KG1 (cell line): ENCODE results near the gene PRKCZ.

Experiments used
- DNase-seq: peaks from one replicate; lab custom pipeline; 2025; lab: John Stamatoyannopoulos, UW

The PRKCZ gene

DNA sequence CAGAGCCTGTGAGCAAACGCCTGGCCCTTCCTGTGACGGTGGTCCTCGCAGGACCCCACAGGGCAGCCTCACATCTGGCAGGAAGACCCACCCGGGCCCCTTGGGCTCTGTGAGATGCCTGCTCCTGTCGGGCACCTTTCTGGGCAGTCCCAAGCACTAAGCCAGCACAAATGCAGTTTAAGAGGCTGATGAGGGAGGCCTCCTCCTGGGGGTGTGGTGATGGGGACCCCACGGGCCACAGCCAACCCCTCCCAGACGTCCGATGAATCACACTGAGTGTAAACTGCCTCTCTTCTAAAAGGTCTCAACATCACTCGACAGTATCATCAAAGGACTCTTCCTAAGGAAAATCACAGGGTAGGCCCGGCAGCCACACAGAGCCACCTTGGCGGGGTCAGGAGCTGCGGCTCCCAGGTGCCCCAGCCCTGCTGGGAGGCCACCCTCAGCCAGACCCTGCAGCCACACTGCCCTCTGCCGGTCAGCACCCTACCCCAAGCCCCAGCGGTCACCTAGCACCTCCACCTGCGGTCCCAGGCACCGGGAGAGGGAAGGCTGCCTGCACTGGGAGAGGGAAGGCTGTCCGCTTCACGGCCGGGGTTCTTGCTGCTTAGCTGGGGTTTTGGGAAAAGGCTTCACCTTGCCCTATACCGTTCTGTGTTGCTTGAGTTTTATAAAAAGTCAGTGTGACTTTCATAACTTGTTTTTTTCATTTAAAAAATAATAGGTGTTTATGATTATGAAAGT is 3.9 kb upstream of the PRKCZ start:
- no peak for DNase-seq

DNA sequence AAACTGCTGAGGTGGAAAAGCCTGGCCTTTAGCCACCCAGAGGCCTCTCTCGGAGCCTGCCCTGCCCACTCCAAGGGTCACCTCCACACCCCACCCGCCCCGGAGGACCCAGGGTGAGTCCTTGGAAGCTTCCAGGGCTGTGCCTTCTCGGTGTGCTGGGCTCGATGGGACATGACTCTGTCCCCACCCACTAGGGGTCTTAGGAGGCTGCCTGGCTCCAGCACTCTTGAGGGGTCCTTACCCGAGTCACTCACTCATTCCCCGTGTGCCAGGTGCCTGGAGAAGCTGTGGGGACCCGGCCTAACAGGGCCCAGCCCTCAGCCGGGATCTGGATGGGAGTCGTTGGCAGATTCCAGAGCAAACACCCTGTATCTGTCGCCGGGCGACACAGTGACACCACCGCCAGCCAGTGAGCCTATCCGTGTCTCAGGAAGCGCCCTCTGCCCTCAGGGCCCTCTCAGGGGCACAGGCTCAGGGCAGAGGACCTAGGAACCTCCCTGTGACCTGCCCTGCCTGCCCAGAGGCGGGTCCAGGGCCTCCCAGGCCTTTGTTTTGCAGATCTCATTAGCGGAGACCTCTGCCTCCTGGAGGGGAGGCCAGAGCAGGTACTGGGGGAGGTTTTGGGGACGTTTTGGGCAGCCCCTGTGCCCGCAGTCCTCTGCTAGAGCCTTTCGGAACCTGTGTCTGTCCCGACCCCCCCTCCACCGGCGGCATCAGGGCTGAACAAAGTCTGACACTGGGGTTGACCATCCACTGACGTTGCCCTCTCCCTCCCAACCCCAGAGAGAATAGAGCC is 3.1 kb upstream of the PRKCZ start:
- DNase-seq: no peak

DNA sequence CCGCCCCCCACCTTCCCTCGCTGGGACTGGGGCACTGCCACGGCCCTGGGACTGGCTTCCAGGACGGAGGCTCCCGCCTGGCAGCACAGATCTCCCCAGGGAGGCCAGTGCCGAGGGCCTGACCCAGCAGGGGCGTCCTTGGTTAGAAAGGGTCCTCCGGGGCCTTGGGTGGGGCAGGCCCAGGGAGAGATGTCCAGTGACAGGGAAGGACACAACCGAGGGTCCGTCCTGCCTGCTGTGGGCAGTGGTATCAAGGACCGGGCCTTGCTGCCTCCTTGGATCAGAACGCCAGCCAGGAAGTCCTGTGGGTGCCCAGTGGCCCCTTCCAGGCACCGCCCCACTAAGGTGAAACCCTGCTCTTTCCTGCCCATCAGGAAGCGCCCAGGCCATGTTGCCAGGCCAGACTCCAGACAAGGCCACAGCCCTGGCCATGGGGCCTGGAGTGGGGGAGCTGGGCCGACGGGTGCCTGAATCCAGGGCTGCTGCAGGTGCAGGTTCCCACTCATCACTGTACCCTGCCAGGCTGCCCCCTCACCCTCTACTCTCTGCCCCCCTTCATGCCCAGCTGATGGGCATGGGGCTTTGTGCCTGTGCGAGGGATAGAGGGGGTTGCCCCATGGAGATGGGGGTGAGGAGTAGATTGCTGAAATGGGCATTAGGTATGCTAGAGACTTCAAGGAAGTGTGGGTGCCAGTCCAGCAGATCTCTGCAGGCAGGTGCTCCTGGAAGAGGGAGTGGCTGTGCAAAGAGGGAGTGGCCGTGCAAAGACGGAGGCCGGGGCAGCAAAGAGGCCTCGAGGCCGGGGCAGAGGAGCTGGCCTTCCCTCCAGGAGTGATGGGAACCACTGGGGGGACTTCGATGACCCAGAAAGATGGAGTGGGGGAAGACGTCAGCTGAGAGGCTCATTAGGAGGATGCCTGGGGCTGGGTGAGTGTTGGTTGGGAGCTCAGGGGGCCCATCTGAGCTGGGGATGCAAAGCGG is 2.2 kb upstream of the PRKCZ start:
- DNase-seq: no peak

DNA sequence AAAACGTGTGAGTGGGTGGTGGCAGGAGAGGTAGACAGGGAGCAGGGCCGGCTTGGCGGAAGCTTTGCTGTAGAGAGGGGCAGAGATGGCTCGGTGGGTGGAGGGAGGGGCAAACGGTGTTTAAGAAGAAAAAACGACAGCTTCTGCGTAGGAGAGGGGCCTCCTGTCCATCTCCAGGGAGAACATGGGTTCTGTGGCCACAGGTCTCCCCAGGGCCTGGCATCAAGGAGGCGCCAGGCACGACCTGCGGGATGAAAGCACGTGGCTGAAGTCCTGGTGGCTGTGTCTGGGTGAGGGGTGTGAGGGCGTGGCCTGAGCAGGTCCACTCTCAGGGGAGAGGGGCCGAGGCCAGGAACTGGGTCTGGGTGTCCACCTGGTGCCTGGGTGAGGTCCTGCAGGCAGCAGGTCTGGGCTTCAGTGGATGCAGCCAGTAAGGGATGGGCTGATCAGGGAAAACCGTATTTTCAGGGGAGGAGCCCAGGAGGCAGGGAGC is 940 bp upstream of the PRKCZ start:
- no peak for DNase-seq

DNA sequence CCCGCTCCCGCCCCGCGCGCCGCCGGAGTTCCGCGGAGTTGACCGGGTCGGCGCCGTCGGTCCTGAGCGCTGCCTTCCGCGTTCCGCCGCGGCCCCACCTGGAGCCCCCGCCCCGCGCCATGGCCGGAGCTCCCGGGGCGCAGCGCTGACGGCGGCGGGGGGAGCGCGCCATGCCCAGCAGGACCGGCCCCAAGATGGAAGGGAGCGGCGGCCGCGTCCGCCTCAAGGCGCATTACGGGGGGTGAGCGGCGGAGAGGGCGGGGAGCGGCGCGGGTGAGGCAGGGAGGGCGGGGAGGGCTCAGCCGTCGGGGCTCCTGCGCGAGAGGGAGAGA is 216 bp downstream of the PRKCZ start:
- no peak for DNase-seq

DNA sequence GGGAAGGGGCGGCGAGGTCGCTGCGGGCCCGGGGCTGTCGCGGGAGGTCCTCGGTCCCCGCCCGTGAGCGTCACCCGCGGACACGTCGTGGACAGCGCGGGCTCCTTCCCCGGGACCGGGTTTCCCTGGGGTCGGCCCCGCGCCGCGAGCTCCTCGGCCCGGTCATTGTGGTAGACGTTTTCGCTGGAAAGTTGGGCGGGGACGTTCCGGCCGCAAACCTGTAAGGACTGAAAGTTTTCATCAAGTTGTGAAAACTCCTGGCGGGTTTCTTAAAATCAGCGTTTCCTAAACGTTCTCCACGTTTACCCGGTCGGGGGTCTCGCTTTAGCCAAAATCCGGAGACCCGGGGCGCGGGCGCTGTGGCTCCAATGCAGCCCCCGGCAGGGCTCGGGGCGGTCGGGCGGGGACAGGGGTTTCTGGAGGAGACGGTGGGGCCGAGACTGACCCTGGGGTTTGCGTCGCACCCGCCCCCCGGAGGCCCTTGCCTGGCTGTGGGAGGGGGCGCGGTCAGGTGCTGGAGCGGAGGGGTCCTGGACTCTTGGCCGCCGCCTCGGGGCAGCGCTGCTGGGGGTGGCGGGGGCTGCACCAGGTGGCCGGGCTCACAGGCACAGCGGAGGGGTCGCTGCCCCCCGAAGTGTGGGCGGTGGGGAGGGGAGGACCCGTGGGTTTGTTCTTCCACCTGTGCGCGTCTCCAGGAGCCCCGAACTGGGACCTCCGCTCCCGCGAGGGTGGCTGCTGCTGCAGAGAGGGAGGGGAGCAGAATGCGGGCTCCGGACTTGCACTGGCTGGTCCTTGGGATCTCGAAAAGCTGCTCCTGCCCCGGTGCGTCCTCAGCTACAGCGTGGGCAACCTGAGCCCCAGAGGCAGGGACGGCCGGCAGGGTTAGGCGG is 827 bp downstream of the PRKCZ start:
- no peak for DNase-seq

DNA sequence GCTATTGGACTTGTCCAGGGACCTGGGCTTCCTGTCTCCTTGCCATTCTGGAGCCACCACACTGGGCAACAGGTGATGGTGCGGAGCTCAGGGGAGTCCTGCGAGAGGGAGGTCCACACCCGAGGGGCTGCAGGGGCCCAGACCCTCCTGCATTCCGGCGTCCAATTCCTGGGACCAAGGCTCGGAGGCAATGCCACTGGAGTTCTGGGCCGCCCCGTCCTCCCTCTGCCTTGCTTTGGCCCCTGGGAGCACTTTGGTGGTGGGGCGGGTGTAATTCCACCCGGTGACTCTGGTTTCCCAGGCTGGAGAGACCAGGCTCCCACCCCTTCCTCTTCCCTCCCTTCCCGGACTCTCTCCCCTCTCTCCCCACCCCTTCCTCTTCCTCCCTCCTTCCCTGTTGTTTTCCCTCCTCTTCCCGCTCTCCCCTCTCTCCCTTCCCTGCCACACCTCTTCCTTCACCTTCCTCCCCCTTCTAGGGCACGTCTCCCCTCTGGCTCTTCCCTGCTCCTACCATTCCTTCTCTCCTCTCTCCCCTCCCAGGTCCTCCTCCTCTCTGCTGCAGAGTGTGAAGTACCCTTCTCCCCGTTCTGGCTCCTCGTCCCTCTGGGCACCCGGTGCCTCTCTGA is 2.0 kb downstream of the PRKCZ start:
- no peak for DNase-seq

DNA sequence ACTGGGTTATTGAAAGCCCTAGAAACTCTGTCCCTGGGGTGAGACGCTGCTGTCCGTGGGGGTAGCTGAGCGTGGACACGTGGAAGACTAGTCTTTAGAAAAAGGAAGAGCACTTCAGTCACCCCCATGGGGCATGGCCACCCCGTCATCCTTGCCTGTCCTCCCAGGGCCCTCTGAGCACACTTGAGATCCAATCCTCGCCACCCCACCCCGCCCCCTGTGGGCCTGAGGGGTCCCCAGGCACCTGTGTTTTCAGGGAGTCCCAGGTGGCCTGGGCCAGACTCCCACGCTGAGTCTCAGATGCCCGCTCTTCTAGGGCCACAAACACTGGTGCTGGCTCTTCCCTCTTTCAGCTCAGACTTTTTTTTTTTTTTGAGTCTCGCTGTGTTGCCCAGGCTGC is 2.5 kb downstream of the PRKCZ start:
- no peak for DNase-seq

DNA sequence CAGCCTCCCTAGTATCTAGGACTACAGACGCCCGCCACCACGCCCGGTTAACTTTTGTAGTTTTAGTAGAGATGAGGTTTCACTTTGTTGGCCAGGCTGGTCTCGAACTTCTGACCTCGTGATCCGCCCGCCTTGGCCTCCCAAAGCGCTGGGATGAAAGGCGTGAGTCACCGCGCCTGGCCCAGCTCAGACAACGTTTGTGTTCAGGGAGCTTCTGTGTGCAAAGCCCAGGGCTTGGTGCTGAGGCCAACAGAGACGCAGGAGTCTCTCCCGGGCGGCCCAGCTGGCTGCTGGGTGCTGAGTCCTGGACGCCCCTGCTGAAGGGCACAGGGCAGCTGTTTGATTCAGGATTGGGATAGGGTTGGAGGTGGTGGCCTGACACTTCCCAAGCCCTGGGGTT is 3.0 kb downstream of the PRKCZ start:
- DNase-seq: no peak

DNA sequence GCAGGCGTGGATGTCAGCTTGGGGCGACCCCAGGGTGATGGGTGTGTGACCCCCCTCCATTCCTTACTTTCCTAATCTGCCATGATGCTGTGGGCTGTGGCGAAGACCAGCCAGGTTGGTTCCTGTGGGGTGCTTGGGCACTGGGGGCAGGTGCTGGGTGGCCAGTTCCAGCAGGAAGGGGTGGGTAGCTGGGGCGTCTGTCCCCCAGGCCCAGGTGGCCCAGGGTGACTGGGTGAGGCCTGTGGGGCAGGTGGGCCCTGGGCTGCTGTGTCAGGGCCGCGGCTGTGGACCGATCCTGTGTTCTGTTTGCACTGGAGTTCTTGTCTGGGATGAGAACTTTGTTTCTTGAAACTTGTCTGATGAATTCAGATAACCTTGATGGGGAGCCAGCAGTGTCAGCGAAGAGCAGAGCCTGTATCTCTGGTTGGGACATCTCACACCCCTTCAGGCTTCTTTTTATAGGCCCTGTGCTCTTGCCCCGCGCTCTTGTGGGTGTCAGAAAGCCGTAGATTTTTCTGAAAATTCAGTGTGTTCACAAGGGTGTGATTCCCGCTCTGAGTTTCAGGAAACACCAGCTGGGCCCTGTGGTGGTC is 3.7 kb downstream of the PRKCZ start:
- DNase-seq: no peak

DNA sequence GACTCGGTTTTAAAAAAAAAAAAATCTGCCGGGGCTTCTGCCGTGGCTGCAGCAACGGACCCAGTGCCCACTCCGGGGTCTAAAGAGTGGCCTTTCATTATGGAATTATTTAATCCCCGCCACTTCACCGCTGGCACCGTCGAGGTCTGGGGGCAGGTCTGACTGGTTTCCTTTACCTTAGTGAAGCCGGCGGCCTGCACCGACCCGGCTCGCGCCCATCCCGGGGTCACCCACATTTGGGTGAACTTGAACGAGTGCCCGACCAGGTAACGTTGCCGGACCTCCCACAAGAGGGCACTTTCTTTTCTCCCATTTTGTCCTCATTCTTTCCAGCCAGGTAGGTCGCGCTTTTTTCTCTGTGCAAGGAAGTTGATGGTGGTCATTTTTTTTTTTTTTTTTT is 4.3 kb downstream of the PRKCZ start:
- DNase-seq: no peak

DNA sequence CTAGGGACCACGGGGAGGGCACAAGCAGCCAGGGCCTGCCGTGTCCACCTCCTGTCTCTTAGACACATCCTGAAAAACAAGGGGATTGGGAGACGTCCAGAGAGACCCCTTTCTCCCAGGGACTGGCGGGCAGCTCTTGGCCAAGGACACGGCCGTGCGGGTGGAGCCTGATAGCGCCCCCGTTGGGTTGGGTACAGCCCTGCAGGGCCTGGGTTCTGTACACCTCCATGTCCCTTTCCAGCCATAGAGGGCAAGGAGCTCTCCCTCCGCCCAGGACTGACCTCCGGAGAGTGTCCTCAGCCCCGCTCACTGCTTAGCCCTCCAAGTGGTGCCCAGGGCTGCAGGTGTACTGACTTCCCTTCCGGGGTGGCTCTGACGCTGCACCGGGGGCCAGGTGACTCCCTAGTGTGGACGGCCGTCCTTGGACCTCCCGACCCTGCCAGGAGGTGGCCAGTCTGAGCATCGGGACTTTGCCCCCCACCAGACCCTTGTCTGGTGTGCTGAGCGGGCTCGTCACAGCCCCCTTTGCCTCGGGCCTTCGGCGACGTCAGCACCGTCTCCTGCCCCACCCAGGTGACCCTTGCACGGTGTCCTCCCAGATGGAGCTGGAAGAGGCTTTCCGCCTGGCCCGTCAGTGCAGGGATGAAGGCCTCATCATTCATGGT is 5.8 kb downstream of the PRKCZ start:
- DNase-seq: no peak

DNA sequence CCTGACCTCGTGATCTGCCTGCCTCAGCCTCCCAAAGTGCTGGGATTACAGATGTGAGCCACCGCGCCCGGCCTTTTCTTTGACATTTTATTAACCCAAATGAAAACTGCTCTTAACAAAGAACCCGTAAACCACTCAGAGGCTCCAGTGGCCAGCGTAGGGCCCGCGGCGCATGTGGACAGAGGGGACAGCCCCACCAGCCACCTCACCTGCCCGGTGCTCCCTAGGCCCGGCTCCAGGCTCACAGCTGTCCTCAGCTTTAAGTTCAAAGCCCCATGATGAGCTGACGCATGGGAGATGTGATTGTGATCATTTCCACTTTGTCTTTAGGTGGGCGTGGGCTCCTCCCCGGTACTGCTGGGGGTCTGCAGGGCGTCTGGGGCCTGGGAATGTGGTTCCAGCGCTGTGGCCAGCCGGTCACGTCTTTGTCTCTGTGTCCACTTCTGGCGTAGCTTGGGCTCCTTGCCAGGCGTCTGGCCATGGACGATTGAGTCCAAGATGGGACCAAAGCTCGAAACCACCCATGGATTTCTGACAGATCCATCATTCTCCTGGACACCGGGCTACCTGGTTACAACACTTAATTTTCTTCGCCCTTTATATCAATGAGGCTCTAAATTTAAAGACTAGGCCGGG is 6.9 kb downstream of the PRKCZ start:
- DNase-seq: no peak

DNA sequence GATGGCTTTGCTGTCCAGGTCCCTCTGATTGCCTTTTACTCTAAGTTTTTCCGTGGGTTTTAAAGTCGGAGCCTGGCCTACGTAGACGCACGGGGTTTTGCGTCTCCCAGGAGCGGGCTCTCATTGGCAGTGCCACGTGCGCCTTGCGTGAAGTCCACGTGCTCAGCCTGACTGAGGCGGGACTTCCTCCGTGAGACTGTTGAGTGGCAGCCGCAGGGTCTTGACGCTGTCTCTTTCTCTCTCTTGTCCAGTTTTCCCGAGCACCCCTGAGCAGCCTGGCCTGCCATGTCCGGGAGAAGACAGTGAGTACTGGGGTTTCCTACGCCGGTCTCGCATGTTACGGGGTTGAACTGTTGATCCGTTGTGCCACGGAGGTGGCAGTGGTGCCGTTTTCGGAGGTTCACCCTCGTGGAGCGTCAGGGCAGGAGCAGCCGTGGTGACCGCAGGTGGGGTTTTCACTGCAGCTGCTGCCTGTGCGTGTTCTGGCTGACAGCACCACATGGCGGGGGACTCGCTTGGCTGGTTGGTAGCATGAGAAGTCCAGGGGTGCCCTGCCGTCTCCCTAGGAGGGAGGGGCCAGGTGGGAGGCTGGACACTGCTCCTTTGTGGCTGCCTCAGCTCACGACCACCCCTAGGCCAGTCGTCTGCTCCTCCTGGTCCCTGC is 9.2 kb downstream of the PRKCZ start:
- no peak for DNase-seq

DNA sequence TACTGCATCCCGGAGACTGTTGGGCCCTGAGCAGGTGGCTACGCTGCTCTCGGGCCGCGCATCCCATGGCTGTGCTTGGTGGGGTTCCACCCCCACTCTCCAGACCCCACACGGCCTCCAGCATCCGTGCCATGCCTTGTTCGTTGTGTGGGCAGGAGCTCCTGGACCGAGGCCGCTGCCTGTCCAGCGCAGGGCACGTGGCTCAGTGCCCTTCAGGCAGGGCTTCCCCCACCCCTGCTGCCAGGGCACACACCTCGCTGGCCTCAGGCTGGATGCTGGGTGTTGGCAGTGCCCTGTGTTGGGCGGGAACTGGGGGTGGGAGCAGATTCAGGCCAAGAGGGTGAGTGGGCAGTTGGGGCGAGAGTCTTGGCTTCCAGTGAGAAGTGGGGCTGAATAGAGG is 9.9 kb downstream of the PRKCZ start:
- DNase-seq: no peak

DNA sequence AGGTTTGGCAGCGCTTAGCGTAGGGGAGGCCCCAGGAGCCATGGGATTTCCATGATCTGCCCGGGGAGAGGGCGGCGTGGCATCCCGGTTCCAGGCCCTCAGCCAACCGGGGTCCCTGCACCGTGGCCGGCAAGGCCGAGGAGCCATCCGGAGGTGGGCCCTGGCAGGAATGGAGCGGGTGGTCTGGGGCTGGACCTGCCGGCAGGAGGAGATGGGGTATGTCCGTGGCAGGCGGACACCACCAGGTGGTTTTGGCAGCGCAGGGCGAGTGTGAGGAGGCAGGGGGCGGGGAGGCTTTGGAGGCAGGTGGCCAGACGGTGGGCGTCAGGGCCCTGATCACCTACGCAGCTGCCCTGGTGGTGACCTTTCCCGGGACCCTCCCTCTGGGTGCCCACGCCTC is 10.3 kb downstream of the PRKCZ start:
- DNase-seq: no peak

DNA sequence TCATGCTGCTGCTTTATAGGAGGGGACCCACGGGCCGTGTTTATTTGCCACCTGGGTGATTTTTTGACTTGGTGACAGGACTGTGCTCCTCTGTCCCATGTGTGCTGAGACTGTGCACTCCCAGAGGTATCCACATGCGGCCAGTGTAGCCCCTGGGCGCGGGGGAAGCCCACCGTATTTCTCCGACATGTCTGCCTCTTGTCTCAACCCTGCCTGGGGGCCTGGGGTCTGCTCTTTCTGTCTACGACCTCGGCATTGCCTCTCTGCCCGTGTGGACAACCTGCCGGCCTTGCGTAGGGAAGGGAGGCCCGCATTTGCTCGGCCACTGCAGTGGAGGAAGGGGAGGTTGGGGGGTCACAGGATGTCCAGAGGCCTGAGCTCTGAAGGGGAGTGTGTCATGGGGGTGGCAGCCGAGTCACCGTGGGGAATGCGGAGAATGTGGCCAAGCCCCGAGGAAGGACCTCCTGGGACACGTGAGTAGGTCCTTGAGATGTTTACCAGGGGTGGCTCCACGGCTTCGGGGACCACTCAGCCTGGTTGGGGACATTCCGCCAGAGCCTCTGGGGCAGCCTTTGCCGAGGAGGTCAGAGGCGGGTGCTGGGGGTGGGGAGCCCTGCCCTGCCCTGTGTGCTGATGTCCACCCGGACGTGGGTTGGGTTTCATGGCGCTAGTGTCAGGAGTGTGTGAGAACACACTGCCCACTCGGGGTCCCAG is 11.0 kb downstream of the PRKCZ start:
- no peak for DNase-seq

DNA sequence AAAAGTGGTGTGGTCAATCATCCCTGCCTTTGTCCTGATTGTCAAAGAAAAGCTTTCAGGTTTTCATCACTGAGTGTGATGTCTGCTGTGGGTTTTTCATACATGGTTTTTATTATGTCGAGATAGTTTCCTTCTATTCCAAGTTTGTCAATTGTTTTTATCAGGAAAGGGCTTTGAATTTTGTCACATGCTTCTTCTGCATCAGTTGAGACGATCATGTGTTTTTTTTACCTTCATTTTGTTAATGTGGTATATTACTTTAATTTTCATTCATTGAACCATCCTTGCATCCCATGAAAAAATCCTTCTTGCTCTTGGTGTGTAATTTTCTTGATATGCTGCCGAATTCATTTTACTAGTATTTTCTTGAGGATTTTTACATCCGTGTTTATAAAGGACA is 15.5 kb downstream of the PRKCZ start:
- DNase-seq: no peak
